GM12873 (cell line): ENCODE measurements around the gene CFB.

Experiments used
- CTCF ChIP-seq: IDR thresholded peaks from 2 replicates; pipeline ENCODE4 v1.5.1; 2012; ENCODE audit warnings: low read depth, mild to moderate bottlenecking, moderate library complexity, low read length, control low read depth; ENCODE audit not compliant: insufficient read depth; ENCODE audit errors: missing control alignments

CFB gene

DNA sequence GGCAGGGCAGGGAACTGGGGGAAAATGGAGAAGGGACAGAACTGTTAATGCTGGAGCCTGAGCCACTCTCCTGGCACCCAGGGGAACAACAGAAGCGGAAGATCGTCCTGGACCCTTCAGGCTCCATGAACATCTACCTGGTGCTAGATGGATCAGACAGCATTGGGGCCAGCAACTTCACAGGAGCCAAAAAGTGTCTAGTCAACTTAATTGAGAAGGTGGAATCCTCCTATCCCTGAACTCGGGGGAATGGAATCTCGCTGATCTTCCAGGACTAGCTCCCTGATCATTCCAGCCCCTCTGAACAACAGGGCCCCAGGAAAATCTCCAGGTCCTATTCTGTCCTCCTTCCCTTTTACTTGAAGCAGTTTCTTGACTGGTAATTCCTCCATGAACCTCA lies 2.0 kb downstream of the CFB start:
- TF ChIP-seq CTCF: no peak

- no peak for TF ChIP-seq CTCF
Measured at GRCh38 chr6:31948306-31948705, 2.4 kb downstream of the CFB start.

GRCh38 chr6:31948753-31949413 lies 3.0 kb downstream of the CFB start:
- no peak for TF ChIP-seq CTCF

DNA sequence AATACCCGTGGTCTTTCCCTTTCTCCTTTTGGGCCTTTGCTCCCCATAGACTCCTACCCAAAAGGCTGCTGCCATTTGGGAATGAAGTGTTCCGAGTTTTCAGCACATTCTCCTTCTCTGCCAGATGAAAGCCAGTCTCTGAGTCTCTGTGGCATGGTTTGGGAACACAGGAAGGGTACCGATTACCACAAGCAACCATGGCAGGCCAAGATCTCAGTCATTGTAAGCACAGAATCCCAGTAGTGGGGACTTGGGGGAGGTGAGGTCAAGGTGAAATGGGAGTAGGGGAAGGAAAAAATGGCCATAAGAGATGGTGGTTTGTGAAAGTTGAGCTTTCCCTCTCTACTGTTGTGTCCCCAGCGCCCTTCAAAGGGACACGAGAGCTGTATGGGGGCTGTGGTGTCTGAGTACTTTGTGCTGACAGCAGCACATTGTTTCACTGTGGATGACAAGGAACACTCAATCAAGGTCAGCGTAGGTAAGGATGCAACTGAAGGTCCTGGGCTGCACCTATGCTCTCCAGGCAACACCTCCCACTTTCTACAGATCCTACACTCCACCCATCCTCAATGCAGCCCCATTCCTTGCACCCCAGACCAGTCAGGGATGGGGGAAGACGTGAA lies 4.1 kb downstream of the CFB start:
- TF ChIP-seq CTCF: no peak

DNA sequence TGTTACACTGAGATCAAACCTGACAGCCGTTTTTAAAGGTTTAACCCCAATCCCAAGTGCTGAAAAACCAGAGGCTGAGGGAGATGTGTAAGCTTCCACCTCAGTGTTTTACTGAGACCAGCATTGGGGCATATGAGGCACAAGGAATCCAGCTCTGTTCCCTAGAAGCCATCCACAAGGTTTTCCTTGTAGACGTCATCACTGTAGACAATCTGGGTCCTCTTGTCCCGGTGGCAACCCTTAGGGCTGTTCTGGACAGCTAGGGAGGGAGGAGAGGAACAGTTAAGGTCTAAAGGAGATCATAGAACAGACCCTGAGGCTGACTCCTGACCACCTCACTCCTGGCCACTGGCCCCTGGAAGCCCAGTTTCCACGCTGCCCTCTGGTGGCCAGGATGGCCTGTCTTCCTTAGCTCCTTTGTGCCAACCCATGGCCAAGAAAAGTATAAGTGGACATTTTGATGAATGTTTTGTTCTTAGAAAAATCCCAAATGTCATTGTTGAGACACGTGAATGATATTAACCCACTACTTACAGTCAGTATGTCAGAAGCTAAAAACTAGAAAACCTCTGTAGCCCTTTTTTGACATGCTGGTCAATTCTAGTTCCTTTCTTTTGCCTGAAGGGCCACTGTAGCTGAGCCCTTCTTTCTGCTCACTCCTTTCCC lies 6.4 kb downstream of the CFB start:
- TF ChIP-seq CTCF: peak; percentile 60

DNA sequence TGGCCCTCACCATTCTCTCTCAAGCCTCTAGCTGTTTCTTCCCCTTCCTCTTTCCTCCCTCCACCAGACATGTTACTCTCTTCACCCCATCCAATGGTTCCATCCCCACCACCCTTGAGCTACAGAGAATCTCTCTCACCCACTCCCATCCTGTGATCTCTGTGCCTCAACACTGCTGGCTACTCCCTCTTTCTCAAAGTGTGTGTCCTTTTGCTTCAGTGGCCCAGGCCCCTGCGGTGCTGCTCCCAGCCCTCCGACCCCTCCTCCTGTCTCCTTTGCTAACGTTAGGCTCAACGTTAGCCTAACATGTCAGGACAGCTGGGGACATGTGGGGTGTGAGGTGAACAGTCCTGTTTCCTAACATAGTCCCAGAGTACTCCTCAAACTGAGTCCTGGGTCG lies 7.0 kb downstream of the CFB start:
- no peak for TF ChIP-seq CTCF

- TF ChIP-seq CTCF: no peak
Measured at GRCh38 chr6:31954511-31954910, 8.6 kb downstream of the CFB start.
